Type B pancreatic cell (in vitro differentiated cells): ENCODE data around the gene SLC34A2. TPM values are rescaled to one million over a fixed set of nuclear protein-coding genes. Genes with fewer than 3 reads are reported as not detected.

ENCODE experiments used
- DNase-seq: peaks from one replicate; pipeline ENCODE4 v3.0.0; 2021; ENCODE audit warnings: mixed read lengths; ENCODE audit not compliant: unreplicated experiment; ENCODE audit errors: extremely low spot score
- H3K27ac Mint-ChIP-seq: 2 replicates; pipeline ENCODE4 v1.8.0; 2021; ENCODE audit warnings: mild to moderate bottlenecking, mixed read lengths
- H3K27me3 Mint-ChIP-seq: 2 replicates; pipeline ENCODE4 v1.8.0; 2021; ENCODE audit warnings: mixed read lengths
- H3K36me3 Mint-ChIP-seq: 2 replicates; pipeline ENCODE4 v1.8.0; 2021; ENCODE audit warnings: mixed read lengths
- H3K4me1 Mint-ChIP-seq: one replicate; pipeline ENCODE4 v1.8.0; 2021; ENCODE audit warnings: mixed read lengths; ENCODE audit not compliant: unreplicated experiment
- H3K4me3 Mint-ChIP-seq: 2 replicates; pipeline ENCODE4 v1.8.0; 2021; ENCODE audit warnings: mild to moderate bottlenecking, mixed read lengths
- H3K9me3 Mint-ChIP-seq: 2 replicates; pipeline ENCODE4 v1.8.0; 2021; ENCODE audit warnings: mixed read lengths
- CTCF ChIP-seq: fragments of 200-600 bp; sonication (generic); conservative IDR thresholded peaks from 2 replicates; pipeline ENCODE4 v1.5.0; 2021; ENCODE audit warnings: antibody characterized with exemption, mild to moderate bottlenecking
- total RNA-seq: library from RNA; stranded (reverse); gene quantifications from 2 replicates; pipeline ENCODE4 v1.2.1, GENCODE V29; 2021; ENCODE audit warnings: low replicate concordance

Gene SLC34A2
- total RNA-seq, 1 donor from 2014 or later = 25.7 TPM

GRCh38 chr4:25703731-25704388, 48.2 kb downstream of the SLC34A2 start:
- peaks cover 4% of the 10 kb centered on the region for H3K9me3 Mint-ChIP-seq
- no peaks in the 10 kb centered on the region for H3K36me3 Mint-ChIP-seq
- no peak for TF ChIP-seq CTCF
- H3K27ac Mint-ChIP-seq = no peak overlapping the region
- H3K4me1 Mint-ChIP-seq = no peaks in the 10 kb centered on the region
- no peak for DNase-seq
- H3K27me3 Mint-ChIP-seq = no peaks in the 10 kb centered on the region
- H3K4me3 Mint-ChIP-seq = no peak overlapping the region

DNA sequence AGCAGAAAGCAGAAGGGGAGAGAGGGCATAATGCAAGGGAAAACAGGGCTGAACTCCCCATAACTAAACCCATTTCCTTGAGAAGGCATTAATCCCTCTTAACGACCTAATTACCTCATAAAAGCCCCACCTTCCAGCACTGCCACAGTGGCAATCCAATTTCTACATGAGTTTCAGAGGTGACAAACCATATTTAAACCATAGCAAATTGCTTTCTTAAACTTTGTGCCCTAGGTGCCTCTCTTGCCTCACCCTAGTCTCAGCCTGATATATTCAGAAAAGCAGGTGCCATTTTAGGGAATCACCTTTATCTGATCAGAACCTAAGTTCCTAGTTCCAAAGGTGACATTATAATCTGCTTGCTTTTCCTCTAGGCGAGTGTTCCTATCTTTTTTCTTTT, 48.9 kb downstream of the SLC34A2 start:
- no peak for TF ChIP-seq CTCF
- Mint-ChIP-seq H3K4me1 (no peaks in the 10 kb centered on the region), H3K9me3 (peaks cover 4% of the 10 kb centered on the region), H3K27ac (no peak overlapping the region), H3K27me3 (no peaks in the 10 kb centered on the region), H3K4me3 (no peak overlapping the region), H3K36me3 (no peaks in the 10 kb centered on the region)
- no peak for DNase-seq

DNA sequence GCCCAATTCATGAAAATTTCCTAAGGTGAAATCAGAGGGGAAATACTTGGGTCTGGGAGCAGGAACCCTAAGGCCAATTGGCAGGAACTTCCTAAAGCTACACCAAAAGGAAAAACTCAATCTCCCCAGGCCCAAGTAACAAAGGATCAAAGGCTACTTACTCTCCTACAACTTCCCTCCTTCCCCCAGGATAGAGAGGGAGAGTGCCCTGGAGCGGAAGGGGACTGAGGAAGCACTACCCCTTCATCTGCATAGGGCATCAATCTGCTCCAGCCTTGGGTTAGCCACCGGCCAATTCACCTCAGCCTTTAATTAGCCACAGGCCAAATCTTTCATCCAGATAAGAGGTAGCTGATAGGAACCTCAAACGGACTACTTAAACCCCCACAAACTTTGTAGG, 55.0 kb downstream of the SLC34A2 start:
- Mint-ChIP-seq H3K36me3 (no peaks in the 10 kb centered on the region), H3K9me3 (peaks cover 4% of the 10 kb centered on the region), H3K4me1 (no peaks in the 10 kb centered on the region), H3K4me3 (no peak overlapping the region), H3K27me3 (no peaks in the 10 kb centered on the region), H3K27ac (no peak overlapping the region)
- no peak for TF ChIP-seq CTCF
- DNase-seq = no peak

DNA sequence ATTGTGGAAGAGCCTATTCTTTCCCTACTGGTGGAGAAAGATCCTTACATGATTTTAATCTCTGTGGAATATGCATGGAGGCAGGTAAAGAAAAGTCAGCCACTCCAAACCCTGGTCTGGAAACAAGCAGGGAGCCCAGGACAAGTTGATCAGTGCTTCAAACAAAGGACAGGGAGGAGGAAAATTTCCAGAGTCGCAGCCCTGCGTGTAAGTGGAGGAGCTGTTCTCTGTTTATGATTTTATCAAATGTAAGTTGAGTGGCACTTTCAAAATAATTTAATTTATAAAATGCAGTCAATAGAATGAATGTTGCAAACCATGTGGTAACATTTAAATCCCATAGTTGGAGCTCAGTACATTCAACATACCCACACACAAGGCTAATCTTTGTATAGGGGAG, 57.0 kb downstream of the SLC34A2 start:
- no peak overlapping the region for H3K4me3 Mint-ChIP-seq
- H3K36me3 Mint-ChIP-seq = no peaks in the 10 kb centered on the region

GRCh38 chr4:25713812-25714211, 58.2 kb downstream of the SLC34A2 start:
- no peak for TF ChIP-seq CTCF
- Mint-ChIP-seq H3K4me1 (no peaks in the 10 kb centered on the region), H3K27ac (no peak overlapping the region)

More for the DNA sequence above, 57.0 kb downstream of the SLC34A2 start:
- no peaks in the 10 kb centered on the region for H3K4me1 Mint-ChIP-seq
- no peak for TF ChIP-seq CTCF
- DNase-seq = no peak
- H3K27ac Mint-ChIP-seq = no peak overlapping the region
- peaks cover 4% of the 10 kb centered on the region for H3K9me3 Mint-ChIP-seq
- H3K27me3 Mint-ChIP-seq = no peaks in the 10 kb centered on the region

More at GRCh38 chr4:25713812-25714211, 58.2 kb downstream of the SLC34A2 start:
- Mint-ChIP-seq H3K36me3 (no peaks in the 10 kb centered on the region), H3K9me3 (peaks cover under 1% of the 10 kb centered on the region), H3K27me3 (no peaks in the 10 kb centered on the region), H3K4me3 (no peak overlapping the region)
- DNase-seq = no peak
